K562 (cell line): ENCODE measurements around the gene SLC38A10. TPM values are rescaled to one million over a fixed set of nuclear protein-coding genes. Genes with fewer than 3 reads are reported as not detected.
A peak's percentile ranks its signal among the peaks of the same experiment; 100 is the strongest.

ENCODE experiments used
- CBFA2T3 ChIP-seq: fragments of 450-650 bp; IDR thresholded peaks from 2 replicates; pipeline ENCODE4 v1.6.1; 2017
- CBX8 ChIP-seq: fragments of 200-600 bp; sonication (generic); IDR thresholded peaks from 2 replicates; pipeline ENCODE4 v1.6.1; 2012; ENCODE audit warnings: borderline replicate concordance, mixed run types, low read depth, mild to moderate bottlenecking, moderate library complexity, mixed read lengths, low read length, control low read depth, inconsistent platforms; ENCODE audit not compliant: poor library complexity, severe bottlenecking; ENCODE audit errors: extremely low read depth
- ESRRA ChIP-seq: fragments of 450-650 bp; IDR thresholded peaks from 2 replicates; pipeline ENCODE4 v1.6.1; 2014; ENCODE audit warnings: low read depth, mild to moderate bottlenecking, moderate library complexity, borderline replicate concordance
- HDGF ChIP-seq: fragments of 450-650 bp; IDR thresholded peaks from 2 replicates; pipeline ENCODE4 v1.6.1; 2016
- KAT7 ChIP-seq: sonication (generic); formaldehyde crosslinking; IDR thresholded peaks from 2 replicates; pipeline ENCODE4 v1.8.0; 2022; ENCODE audit warnings: missing genetic modification reagents, mild to moderate bottlenecking, borderline replicate concordance
- KDM5B ChIP-seq: fragments of 200-600 bp; sonication (generic); IDR thresholded peaks from 2 replicates; pipeline ENCODE4 v1.6.1; 2012; ENCODE audit warnings: low read depth, mild to moderate bottlenecking, moderate library complexity, low read length, control low read depth, inconsistent platforms; ENCODE audit not compliant: insufficient replicate concordance
- MAFG ChIP-seq: fragments of 450-650 bp; conservative IDR thresholded peaks from 2 replicates; pipeline ENCODE4 v1.6.1; 2016; ENCODE audit warnings: missing genetic modification characterization, missing compliant biosample characterization
- NR1H2 ChIP-seq: sonication (generic); formaldehyde crosslinking; IDR thresholded peaks from 2 replicates; pipeline ENCODE4 v1.4.0; 2020; ENCODE audit warnings: mild to moderate bottlenecking, missing genetic modification reagents
- PHF21A ChIP-seq: fragments of 450-650 bp; IDR thresholded peaks from 2 replicates; pipeline ENCODE4 v1.6.1; 2017; ENCODE audit warnings: low read depth, borderline replicate concordance
- RBM34 ChIP-seq: fragments of 200-400 bp; formaldehyde crosslinking; IDR thresholded peaks from 2 replicates; pipeline ENCODE4 v1.6.1; 2018; ENCODE audit warnings: low read length, borderline replicate concordance; ENCODE audit not compliant: insufficient read depth
- SMARCC2 ChIP-seq: fragments of 450-650 bp; IDR thresholded peaks from 2 replicates; pipeline ENCODE4 v1.6.1; 2017; ENCODE audit warnings: antibody characterized with exemption, moderate library complexity, mild to moderate bottlenecking, low read depth
- SRSF7 ChIP-seq: fragments of 200-400 bp; formaldehyde crosslinking; optimal IDR thresholded peaks from 2 replicates; pipeline ENCODE3; 2017; ENCODE audit warnings: mild to moderate bottlenecking, low read depth, low read length
- XRCC5 ChIP-seq: fragments of 200-400 bp; formaldehyde crosslinking; IDR thresholded peaks from 2 replicates; pipeline ENCODE4 v1.6.1; 2017; ENCODE audit warnings: low read depth, mild to moderate bottlenecking, low read length
- ZNF165 ChIP-seq: fragments of 250-450 bp; sonication (Bioruptor Pico); IDR thresholded peaks from 2 replicates; pipeline ENCODE4 v1.4.0; 2020; ENCODE audit warnings: borderline replicate concordance
- ZNF175 ChIP-seq: fragments of 200-800 bp; sonication (Bioruptor generic); IDR thresholded peaks from 2 replicates; pipeline ENCODE4 v1.6.1; 2016; ENCODE audit warnings: low read depth, mild to moderate bottlenecking, missing genetic modification characterization, missing compliant biosample characterization
- ZNF696 ChIP-seq: fragments of 250-450 bp; sonication (Bioruptor Pico); conservative IDR thresholded peaks from 2 replicates; pipeline ENCODE4 v1.4.0; 2020; ENCODE audit warnings: mild to moderate bottlenecking, moderate library complexity
- polyA plus RNA-seq, 8 experiments: library from polyadenylated mRNA; depleted of rRNA in 4 of 8; stranded (reverse) in 5 of 8; unstranded in 3 of 8; fragments of >200 nt; fragmentation: Nextera tagmentation in 2 of 8; fragmentation: Illumina TruSeq in 1 of 8; extraction: Ambion mirVana in 2 of 8; extraction: Trizol in 1 of 8; gene quantifications; 2 replicates each; pipeline versions ENCODE4 v1.2.1 to v1.2.3, GENCODE V29; 2011 to 2014; ENCODE audit warnings: inconsistent platforms in 1 of 8, missing spikeins in 1 of 8
- total RNA-seq, 7 experiments: library from RNA; depleted of rRNA in 6 of 7; stranded (reverse); fragments of >200 nt in 6 of 7; fragmentation: Illumina TruSeq in 2 of 7; extraction: Trizol in 2 of 7; gene quantifications; 2 replicates each; pipeline versions ENCODE4 v1.2.1 to v1.2.3, GENCODE V29; 2011 to 2021; ENCODE audit warnings: low replicate concordance in 1 of 7
- TF ChIP-seq, protein P1 (sequence below): sonication (generic); formaldehyde crosslinking; IDR thresholded peaks from 2 replicates; pipeline ENCODE4 v1.5.0; 2020; ENCODE audit warnings: missing genetic modification reagents
- TF ChIP-seq, protein P2 (sequence below): fragments of 450-650 bp; formaldehyde crosslinking; IDR thresholded peaks from 2 replicates; pipeline ENCODE4 v1.4.0; 2020; ENCODE audit warnings: mild to moderate bottlenecking, moderate library complexity
- TF ChIP-seq, protein P3 (sequence below): fragments of 200-400 bp; formaldehyde crosslinking; IDR thresholded peaks from 2 replicates; pipeline ENCODE4 v1.6.1; 2017; ENCODE audit warnings: mild to moderate bottlenecking, low read depth, low read length, moderate library complexity

Gene SLC38A10
- total and polyA plus RNA-seq, 9 of the 15 experiments (the other 6 are each of a cell fraction or from before 2014, with no cell fraction given): 0.45 to 54.2 (median 13.8) TPM

DNA sequence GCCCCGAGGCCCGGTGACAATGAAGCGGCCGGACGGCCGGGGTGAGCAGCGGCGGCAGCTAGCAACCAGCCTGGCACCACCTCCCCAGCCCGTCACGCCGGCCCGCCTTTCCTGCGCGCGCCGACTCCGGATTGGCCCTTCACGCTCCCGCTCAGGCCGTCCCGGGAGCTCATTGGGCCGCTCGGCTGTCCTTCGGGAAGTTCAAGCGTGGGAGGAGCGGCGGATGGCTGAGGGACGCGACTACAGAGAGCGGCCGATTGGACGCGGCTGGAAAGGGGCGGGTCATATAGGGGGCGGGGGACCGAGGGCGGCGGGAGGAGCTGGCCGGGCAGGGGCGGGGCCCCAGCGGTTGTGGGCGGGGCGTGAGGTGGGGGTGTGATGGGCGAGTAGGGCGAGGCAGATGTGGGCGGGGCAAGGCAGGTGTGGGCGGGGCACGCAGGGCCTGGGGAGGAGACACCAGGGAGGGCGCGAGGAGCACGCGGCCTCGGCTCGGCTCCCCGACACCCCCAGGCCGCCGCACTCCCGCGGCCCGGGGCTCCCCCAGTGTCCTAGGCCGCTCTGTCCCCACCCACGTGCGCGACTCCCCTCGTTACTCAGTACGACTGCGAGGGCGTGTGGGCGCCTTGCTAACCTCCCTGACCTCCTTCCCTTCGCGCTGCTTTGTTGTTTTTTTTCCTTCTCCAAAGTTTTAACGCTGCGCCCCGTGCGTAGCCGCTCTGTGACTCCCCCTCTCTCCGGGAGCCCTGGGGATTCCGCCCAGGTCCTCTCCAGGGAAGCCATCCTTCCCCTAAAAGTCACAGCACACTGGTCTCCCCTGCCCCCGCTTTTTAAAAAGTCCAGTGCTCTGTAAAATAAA is 72.0 kb downstream of the SLC38A10 start, which contains the start of gene CEP131 (continued):
- TF ChIP-seq XRCC5 (no peak), ZNF175 (CRISPR knock-in tag) (no peak), CBFA2T3 (0 out of 2 replicates have a peak, but pooled peaks have one; percentile 11), CBX8 (no peak), PHF21A (no peak), ESRRA (no peak), ZNF165 (CRISPR knock-in tag) (no peak), KDM5B (peak; percentile 57), RBM34 (no peak), SRSF7 (no peak), ZNF696 (CRISPR knock-in tag) (no peak), KAT7 (CRISPR knock-in tag) (peak; percentile 10; the same call in 1 of the 2 replicates), SMARCC2 (no peak), HDGF (no peak), NR1H2 (CRISPR knock-in tag) (no peak), MAFG (tag) (no peak)
- TF ChIP-seq, protein P1, sequence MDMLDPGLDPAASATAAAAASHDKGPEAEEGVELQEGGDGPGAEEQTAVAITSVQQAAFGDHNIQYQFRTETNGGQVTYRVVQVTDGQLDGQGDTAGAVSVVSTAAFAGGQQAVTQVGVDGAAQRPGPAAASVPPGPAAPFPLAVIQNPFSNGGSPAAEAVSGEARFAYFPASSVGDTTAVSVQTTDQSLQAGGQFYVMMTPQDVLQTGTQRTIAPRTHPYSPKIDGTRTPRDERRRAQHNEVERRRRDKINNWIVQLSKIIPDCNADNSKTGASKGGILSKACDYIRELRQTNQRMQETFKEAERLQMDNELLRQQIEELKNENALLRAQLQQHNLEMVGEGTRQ (CRISPR knock-in tag): no peak
- TF ChIP-seq, protein P2, sequence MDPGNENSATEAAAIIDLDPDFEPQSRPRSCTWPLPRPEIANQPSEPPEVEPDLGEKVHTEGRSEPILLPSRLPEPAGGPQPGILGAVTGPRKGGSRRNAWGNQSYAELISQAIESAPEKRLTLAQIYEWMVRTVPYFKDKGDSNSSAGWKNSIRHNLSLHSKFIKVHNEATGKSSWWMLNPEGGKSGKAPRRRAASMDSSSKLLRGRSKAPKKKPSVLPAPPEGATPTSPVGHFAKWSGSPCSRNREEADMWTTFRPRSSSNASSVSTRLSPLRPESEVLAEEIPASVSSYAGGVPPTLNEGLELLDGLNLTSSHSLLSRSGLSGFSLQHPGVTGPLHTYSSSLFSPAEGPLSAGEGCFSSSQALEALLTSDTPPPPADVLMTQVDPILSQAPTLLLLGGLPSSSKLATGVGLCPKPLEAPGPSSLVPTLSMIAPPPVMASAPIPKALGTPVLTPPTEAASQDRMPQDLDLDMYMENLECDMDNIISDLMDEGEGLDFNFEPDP (CRISPR knock-in tag): no peak
- TF ChIP-seq, protein P3, sequence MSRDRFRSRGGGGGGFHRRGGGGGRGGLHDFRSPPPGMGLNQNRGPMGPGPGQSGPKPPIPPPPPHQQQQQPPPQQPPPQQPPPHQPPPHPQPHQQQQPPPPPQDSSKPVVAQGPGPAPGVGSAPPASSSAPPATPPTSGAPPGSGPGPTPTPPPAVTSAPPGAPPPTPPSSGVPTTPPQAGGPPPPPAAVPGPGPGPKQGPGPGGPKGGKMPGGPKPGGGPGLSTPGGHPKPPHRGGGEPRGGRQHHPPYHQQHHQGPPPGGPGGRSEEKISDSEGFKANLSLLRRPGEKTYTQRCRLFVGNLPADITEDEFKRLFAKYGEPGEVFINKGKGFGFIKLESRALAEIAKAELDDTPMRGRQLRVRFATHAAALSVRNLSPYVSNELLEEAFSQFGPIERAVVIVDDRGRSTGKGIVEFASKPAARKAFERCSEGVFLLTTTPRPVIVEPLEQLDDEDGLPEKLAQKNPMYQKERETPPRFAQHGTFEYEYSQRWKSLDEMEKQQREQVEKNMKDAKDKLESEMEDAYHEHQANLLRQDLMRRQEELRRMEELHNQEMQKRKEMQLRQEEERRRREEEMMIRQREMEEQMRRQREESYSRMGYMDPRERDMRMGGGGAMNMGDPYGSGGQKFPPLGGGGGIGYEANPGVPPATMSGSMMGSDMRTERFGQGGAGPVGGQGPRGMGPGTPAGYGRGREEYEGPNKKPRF: no peak
